GM18505 (cell line): Measurements from ENCODE around the gene COL23A1.

Experiments used
- ATAC-seq: cut with Tn5 transposase; IDR thresholded peaks from one replicate; pipeline ENCODE4 v1.9.1; 2021; ENCODE audit not compliant: unreplicated experiment
- POLR2A ChIP-seq: IDR thresholded peaks from 4 replicates; pipeline ENCODE4 v1.6.1; 2011; ENCODE audit warnings: borderline replicate concordance; ENCODE audit not compliant: insufficient read depth, insufficient read length; ENCODE audit errors: extremely low read depth

The COL23A1 gene

DNA sequence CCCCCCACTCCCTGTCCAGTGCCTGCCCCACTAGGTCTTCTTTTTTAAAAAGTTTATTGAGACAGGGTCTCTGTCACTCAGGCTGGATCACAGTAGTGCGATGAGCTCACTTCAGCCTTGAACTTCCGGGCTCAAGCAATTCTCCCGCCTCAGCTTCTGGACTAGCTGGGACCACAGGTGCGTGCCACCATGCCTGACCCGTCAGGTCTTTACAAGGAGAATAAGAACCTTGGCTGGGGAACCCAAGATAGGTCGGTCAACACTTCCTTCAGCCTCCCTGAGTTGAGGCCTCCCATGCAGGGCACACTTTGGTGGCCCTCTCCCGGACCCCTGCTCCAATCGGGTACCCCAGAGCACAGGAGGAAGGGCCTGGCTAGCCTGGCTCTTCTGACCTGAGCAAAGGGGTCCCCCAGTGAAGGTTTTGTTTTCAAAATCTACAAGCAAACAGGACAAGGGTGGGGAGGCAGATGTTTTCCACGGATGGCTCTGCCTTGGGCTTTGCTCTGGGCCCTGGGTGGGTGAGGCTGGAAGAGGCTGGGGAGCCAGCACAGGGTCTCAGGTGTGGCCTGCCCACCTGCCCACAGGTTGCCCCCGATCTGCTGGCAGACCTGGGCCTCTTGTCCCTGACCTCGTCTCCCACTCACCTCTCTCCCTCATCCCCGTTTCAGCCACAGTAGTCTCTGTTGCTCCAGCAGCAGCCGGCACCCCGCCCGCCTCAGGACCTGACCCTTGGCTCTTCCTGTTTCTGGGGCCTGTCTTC lies 248.9 kb downstream of the COL23A1 start:
- no peak for ATAC-seq
- TF ChIP-seq POLR2A = no peak

- no peak for ATAC-seq
- TF ChIP-seq POLR2A = no peak
Measured at GRCh38 chr5:178340637-178341036, 249.6 kb downstream of the COL23A1 start.

DNA sequence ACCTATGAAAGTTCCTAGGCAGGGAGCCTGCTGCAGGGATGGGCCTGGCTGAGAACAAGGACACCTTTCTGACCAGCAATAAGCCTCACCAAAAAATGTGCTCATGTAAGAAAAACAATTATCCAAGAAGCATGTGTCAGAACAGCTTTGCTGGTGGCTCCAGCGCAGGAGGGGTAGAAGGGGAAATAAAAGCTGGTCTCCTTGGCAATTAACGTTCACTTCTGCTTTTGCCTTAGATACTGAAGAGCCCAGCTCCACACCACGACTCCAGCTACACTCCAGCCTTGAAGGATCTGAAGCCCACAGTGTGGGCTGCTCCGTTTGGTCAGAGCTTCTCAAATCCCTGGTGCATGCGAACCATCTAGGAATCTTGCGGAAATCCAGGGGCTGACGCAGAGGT lies 250.0 kb downstream of the COL23A1 start:
- ATAC-seq = no peak
- no peak for TF ChIP-seq POLR2A

DNA sequence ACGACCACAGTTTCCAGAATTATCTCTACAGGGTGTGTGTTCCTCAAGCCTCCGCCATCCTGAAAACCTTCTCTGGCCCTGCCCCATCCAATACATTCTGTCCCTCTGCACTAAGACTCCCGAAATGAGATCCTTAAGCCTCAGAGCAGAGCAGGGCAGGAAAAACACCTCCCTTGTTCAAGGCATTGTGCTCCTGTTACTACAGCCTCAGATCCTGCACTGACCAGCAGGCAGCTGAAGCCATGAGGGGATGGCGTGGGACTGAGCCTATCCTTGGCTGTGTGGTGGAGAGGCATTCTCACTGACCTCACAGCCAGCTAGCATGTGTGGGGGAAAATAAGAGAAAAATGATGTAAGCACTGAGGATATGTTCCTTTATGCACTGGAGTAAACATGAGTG lies 250.9 kb downstream of the COL23A1 start:
- TF ChIP-seq POLR2A = no peak
- no peak for ATAC-seq

GRCh38 chr5:178338750-178339144 lies 251.4 kb downstream of the COL23A1 start:
- no peak for TF ChIP-seq POLR2A
- no peak for ATAC-seq

- ATAC-seq = no peak
- no peak for TF ChIP-seq POLR2A
Measured at GRCh38 chr5:178338126-178338749, 252.0 kb downstream of the COL23A1 start.

GRCh38 chr5:178337334-178337741 lies 252.9 kb downstream of the COL23A1 start:
- no peak for ATAC-seq
- no peak for TF ChIP-seq POLR2A

DNA sequence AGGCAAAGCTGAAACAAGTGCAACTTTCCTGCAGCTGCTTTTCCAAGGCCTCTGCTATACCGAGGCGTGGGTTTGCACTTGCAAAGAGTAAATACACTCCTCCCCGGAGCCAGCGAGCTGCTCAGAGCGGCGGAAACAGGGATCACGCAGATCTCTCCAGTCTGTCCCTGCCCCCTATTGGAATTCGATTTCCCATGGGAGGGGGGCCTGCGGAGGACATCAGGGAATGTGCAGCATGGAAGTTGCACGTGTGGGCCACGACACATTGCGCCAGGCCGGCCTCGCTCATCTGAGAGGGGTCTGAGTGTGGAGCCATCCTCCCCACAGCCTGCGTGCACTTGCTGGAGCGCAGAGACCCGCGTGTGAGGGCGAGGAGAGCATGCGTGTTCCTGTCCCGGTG lies 253.3 kb downstream of the COL23A1 start:
- TF ChIP-seq POLR2A = no peak
- ATAC-seq = no peak

GRCh38 chr5:178335302-178336030 lies 254.7 kb downstream of the COL23A1 start:
- no peak for TF ChIP-seq POLR2A
- no peak for ATAC-seq

DNA sequence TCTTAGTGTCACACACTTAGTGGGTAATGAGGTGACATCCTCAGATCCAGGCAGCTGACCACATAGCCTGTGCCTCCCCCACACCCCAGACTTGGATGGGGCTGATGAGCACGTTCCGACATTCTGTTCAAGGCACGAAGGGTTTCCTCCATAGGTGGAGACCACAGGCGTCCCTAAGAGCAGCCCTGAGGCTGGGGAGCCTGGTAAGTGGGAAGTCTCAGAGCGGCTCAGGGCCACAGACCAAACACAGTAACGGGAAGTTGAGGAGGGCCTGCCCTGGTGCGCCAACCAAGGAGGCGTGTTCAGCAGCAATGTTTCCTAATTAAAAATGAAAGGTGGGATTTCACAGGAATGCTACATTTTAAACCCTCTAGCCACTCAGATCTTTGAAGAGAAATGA lies 255.3 kb downstream of the COL23A1 start:
- no peak for TF ChIP-seq POLR2A
- ATAC-seq = no peak

DNA sequence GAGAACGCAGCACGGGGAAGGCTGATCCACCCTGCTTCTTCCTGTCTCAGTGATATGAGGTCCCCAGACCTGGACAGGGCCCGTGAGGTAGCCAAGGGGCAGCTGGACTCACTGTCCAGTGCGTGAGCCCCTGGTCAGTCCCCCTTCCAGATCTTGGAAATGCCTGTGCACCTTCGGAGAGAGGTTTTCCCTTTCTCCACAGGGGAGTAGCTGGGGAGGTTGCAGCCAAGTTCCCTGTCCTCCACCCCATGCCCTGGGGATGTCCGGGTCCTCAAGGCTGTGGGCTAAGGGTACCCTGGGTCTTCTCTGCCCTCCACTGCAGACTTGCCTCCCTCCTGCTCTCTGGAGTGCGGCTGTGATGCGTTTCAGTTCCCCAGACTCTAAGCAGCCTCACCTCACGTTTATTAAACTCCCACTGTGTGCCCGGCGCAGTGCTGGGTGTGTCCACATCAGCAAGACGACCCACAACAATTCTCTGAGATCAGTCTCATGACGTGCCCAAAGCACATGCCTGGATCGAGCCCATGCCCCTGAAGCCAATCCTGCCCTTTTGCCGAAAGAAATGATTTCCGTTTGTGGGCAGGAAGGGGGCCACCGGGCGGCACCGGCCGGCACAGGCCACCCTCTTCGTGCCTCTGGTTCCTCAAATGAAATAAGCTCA lies 256.2 kb downstream of the COL23A1 start:
- TF ChIP-seq POLR2A = no peak
- no peak for ATAC-seq

DNA sequence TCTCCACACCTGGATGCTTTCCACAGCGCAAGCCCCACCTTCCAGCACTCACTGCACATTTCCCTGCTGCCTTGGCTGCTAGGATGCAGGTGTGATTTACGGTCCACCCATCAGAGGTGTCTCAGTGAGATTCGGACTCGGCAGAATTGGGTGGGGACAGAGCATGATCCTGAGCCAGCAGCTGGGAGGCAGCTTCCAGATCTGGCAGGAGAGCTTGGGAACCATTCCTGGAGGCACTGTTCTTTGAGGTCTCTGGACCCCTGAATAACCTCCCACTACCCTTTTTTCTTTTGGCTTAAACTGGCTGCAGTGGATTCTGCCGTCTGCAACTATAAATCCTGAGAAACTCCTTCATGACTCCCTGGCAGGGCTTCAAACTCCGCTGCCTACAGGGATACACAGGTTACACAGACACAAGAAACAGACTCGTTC lies 258.0 kb downstream of the COL23A1 start:
- ATAC-seq = no peak
- no peak for TF ChIP-seq POLR2A

- ATAC-seq = no peak
- TF ChIP-seq POLR2A = no peak
Measured at GRCh38 chr5:178331491-178331996, 258.6 kb downstream of the COL23A1 start.
